HepG2 (cell line): ENCODE data around the gene TMEM107. TPM values are rescaled to one million over a fixed set of nuclear protein-coding genes. Genes with fewer than 3 reads are reported as not detected.
A peak's percentile ranks its signal among the peaks of the same experiment; 100 is the strongest.

Source experiments
- ATF7 ChIP-seq, 2 experiments: fragments of 450-650 bp in 1 of 2; sonication (generic) in 1 of 2; formaldehyde crosslinking in 1 of 2; IDR thresholded peaks; 2 replicates each; pipeline versions ENCODE4 v1.4.0 to v1.6.1; 2016 to 2020; ENCODE audit warnings: antibody characterized with exemption in 1 of 2, mild to moderate bottlenecking in 1 of 2, missing genetic modification reagents in 1 of 2
- KDM2A ChIP-seq: sonication (generic); formaldehyde crosslinking; IDR thresholded peaks from 2 replicates; pipeline ENCODE4 v1.4.0; 2020; ENCODE audit warnings: low read depth, missing genetic modification reagents, borderline replicate concordance
- NCOA1 ChIP-seq: sonication (generic); formaldehyde crosslinking; IDR thresholded peaks from 2 replicates; pipeline ENCODE4 v1.9.0; 2021; ENCODE audit warnings: missing genetic modification reagents
- NCOA2 ChIP-seq: sonication (generic); formaldehyde crosslinking; IDR thresholded peaks from 2 replicates; pipeline ENCODE4 v1.8.0; 2022; ENCODE audit warnings: inconsistent platforms
- RAD21 ChIP-seq: fragments of 450-650 bp; formaldehyde crosslinking; IDR thresholded peaks from 2 replicates; pipeline ENCODE4 v1.5.0; 2020; ENCODE audit warnings: mild to moderate bottlenecking
- RFX1 ChIP-seq: fragments of 450-650 bp; IDR thresholded peaks from 2 replicates; pipeline ENCODE4 v1.6.1; 2017
- ZNF460 ChIP-seq: sonication (generic); formaldehyde crosslinking; IDR thresholded peaks from 2 replicates; pipeline ENCODE4 v1.5.1; 2020; ENCODE audit warnings: missing genetic modification reagents, mild to moderate bottlenecking, borderline replicate concordance
- ZNF556 ChIP-seq: sonication (generic); formaldehyde crosslinking; IDR thresholded peaks from 2 replicates; pipeline ENCODE4 v1.4.0; 2020; ENCODE audit warnings: mild to moderate bottlenecking, missing genetic modification reagents, borderline replicate concordance
- ZNF558 ChIP-seq: sonication (generic); formaldehyde crosslinking; IDR thresholded peaks from 2 replicates; pipeline ENCODE4 v1.9.0; 2022; ENCODE audit warnings: mild to moderate bottlenecking, missing genetic modification reagents, borderline replicate concordance
- ZNF709 ChIP-seq: sonication (generic); formaldehyde crosslinking; IDR thresholded peaks from 2 replicates; pipeline ENCODE4 v1.5.0; 2020; ENCODE audit warnings: mild to moderate bottlenecking, missing genetic modification reagents
- polyA plus RNA-seq, 8 experiments: library from polyadenylated mRNA; depleted of rRNA in 3 of 8; stranded (reverse) in 7 of 8; unstranded in 1 of 8; fragments of >200 nt; fragmentation: Illumina TruSeq in 4 of 8; extraction: Trizol in 4 of 8; gene quantifications; 2 replicates each; pipeline versions ENCODE4 v1.2.1 to v1.2.3, GENCODE V29; 2011 to 2016; ENCODE audit warnings: low read depth in 4 of 8, missing spikeins in 1 of 8, mixed read lengths in 1 of 8; ENCODE audit not compliant: insufficient read depth in 1 of 8
- total RNA-seq, 5 experiments: library from RNA; depleted of rRNA; stranded (reverse); fragments of >200 nt; fragmentation: Illumina TruSeq; extraction: Trizol; gene quantifications; 2 replicates each; pipeline ENCODE4 v1.2.3, GENCODE V29; 2016; ENCODE audit warnings: low read depth in 1 of 5
- TF ChIP-seq, protein P1 (sequence below): sonication (generic); formaldehyde crosslinking; conservative IDR thresholded peaks from 2 replicates; pipeline ENCODE4 v1.4.0; 2020; ENCODE audit warnings: mild to moderate bottlenecking, missing genetic modification reagents, moderate library complexity
- TF ChIP-seq, protein P2 (sequence below): sonication (generic); formaldehyde crosslinking; IDR thresholded peaks from 2 replicates; pipeline ENCODE4 v1.5.0; 2020; ENCODE audit warnings: missing genetic modification reagents, mild to moderate bottlenecking, borderline replicate concordance
- TF ChIP-seq, protein P3 (sequence below): sonication (generic); formaldehyde crosslinking; IDR thresholded peaks from 2 replicates; pipeline ENCODE4 v1.8.0; 2022; ENCODE audit warnings: missing genetic modification reagents, mild to moderate bottlenecking, inconsistent platforms, borderline replicate concordance
- TF ChIP-seq, protein P4 (sequence below): sonication (generic); formaldehyde crosslinking; IDR thresholded peaks from 2 replicates; pipeline ENCODE4 v1.5.1; 2020; ENCODE audit warnings: missing genetic modification reagents, mild to moderate bottlenecking, borderline replicate concordance
- TF ChIP-seq, protein P5 (sequence below): fragments of 450-650 bp; IDR thresholded peaks from 2 replicates; pipeline ENCODE4 v1.6.1; 2017; ENCODE audit warnings: mild to moderate bottlenecking
- TF ChIP-seq, protein P6 (sequence below): IDR thresholded peaks from 2 replicates; pipeline ENCODE4 v1.6.1; 2012; ENCODE audit warnings: inconsistent platforms

The TMEM107 gene
- total and polyA plus RNA-seq, 2 of the 13 experiments (the other 11 are each of a cell fraction or from before 2014, with no cell fraction given) = 7.2 to 15.3 TPM

DNA sequence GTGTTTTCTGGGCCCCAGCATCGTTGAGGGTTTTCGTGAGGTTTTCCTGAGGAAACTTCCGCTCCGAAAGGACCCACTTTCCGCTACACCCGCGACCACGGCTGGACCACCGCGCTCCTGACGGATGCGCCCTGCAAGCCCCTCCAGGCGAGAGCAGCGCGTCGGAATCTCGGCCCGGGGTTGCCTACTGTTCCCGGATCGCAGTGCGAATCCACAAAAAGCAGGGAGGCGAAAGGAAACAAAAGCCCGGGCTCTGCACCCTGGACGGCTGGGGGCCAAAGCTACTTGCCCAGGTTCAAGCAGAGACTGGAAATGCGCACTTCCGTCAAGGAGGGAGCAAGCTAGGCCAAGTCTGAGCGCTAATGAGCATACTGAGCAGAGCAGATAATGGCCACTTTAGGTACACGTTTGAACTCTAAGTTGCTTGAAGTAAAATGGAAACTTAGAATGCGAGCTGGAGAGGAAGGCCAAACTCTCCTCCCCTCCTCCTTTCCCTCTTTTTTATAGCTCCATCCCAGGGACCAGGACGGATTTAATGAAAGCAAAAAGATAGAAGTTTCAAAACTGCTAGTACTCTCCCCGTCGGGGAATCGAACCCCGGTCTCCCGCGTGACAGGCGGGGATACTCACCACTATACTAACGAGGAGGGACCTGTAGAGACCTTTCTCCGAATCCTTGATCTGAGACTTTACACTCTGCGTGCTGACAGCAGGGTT lies 45.6 kb upstream of the TMEM107 start (continued):
- TF ChIP-seq, protein P1, sequence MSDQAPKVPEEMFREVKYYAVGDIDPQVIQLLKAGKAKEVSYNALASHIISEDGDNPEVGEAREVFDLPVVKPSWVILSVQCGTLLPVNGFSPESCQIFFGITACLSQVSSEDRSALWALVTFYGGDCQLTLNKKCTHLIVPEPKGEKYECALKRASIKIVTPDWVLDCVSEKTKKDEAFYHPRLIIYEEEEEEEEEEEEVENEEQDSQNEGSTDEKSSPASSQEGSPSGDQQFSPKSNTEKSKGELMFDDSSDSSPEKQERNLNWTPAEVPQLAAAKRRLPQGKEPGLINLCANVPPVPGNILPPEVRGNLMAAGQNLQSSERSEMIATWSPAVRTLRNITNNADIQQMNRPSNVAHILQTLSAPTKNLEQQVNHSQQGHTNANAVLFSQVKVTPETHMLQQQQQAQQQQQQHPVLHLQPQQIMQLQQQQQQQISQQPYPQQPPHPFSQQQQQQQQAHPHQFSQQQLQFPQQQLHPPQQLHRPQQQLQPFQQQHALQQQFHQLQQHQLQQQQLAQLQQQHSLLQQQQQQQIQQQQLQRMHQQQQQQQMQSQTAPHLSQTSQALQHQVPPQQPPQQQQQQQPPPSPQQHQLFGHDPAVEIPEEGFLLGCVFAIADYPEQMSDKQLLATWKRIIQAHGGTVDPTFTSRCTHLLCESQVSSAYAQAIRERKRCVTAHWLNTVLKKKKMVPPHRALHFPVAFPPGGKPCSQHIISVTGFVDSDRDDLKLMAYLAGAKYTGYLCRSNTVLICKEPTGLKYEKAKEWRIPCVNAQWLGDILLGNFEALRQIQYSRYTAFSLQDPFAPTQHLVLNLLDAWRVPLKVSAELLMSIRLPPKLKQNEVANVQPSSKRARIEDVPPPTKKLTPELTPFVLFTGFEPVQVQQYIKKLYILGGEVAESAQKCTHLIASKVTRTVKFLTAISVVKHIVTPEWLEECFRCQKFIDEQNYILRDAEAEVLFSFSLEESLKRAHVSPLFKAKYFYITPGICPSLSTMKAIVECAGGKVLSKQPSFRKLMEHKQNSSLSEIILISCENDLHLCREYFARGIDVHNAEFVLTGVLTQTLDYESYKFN (CRISPR knock-in tag) = no peak
- TF ChIP-seq NCOA2 (CRISPR knock-in tag) = peak; percentile 48; the same call in 1 of the 2 replicates
- TF ChIP-seq KDM2A (CRISPR knock-in tag) = no peak; the same call in 1 of the 2 replicates
- TF ChIP-seq ZNF709 (CRISPR knock-in tag) = no peak
- TF ChIP-seq, protein P2, sequence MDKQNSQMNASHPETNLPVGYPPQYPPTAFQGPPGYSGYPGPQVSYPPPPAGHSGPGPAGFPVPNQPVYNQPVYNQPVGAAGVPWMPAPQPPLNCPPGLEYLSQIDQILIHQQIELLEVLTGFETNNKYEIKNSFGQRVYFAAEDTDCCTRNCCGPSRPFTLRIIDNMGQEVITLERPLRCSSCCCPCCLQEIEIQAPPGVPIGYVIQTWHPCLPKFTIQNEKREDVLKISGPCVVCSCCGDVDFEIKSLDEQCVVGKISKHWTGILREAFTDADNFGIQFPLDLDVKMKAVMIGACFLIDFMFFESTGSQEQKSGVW (CRISPR knock-in tag) = no peak
- TF ChIP-seq ATF7 (IDR thresholded peaks at IDR 0.05) = no peak
- TF ChIP-seq ATF7 (CRISPR knock-in tag; IDR thresholded peaks at IDR 0.05) = no peak
- TF ChIP-seq ZNF556 (CRISPR knock-in tag) = 0 out of 2 replicates have a peak, but pooled peaks have one; percentile 22
- no peak for TF ChIP-seq ZNF460 (CRISPR knock-in tag)
- no peak for TF ChIP-seq RFX1
- TF ChIP-seq ZNF558 (CRISPR knock-in tag) = peak; percentile 10; the same call in 1 of the 2 replicates
- 0 out of 2 replicates have a peak, but pooled peaks have one; percentile 31 for TF ChIP-seq NCOA1 (CRISPR knock-in tag)
- TF ChIP-seq, protein P3, sequence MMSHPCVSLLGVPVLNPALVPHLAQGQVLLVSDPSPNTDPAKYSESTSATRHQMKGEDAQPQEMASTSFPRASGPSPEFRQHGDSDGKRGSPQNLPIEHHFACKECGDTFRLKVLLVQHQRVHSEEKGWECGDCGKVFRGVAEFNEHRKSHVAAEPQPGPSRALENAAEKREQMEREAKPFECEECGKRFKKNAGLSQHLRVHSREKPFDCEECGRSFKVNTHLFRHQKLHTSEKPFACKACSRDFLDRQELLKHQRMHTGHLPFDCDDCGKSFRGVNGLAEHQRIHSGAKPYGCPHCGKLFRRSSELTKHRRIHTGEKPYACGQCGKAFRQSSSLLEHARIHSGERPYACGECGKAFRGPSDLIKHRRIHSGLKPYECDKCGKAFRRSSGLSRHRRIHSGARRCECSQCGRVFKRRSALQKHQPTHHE (CRISPR knock-in tag) = peak; percentile 27
- TF ChIP-seq, protein P4, sequence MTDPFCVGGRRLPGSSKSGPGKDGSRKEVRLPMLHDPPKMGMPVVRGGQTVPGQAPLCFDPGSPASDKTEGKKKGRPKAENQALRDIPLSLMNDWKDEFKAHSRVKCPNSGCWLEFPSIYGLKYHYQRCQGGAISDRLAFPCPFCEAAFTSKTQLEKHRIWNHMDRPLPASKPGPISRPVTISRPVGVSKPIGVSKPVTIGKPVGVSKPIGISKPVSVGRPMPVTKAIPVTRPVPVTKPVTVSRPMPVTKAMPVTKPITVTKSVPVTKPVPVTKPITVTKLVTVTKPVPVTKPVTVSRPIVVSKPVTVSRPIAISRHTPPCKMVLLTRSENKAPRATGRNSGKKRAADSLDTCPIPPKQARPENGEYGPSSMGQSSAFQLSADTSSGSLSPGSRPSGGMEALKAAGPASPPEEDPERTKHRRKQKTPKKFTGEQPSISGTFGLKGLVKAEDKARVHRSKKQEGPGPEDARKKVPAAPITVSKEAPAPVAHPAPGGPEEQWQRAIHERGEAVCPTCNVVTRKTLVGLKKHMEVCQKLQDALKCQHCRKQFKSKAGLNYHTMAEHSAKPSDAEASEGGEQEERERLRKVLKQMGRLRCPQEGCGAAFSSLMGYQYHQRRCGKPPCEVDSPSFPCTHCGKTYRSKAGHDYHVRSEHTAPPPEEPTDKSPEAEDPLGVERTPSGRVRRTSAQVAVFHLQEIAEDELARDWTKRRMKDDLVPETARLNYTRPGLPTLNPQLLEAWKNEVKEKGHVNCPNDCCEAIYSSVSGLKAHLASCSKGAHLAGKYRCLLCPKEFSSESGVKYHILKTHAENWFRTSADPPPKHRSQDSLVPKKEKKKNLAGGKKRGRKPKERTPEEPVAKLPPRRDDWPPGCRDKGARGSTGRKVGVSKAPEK (CRISPR knock-in tag) = no peak
- TF ChIP-seq, protein P5, sequence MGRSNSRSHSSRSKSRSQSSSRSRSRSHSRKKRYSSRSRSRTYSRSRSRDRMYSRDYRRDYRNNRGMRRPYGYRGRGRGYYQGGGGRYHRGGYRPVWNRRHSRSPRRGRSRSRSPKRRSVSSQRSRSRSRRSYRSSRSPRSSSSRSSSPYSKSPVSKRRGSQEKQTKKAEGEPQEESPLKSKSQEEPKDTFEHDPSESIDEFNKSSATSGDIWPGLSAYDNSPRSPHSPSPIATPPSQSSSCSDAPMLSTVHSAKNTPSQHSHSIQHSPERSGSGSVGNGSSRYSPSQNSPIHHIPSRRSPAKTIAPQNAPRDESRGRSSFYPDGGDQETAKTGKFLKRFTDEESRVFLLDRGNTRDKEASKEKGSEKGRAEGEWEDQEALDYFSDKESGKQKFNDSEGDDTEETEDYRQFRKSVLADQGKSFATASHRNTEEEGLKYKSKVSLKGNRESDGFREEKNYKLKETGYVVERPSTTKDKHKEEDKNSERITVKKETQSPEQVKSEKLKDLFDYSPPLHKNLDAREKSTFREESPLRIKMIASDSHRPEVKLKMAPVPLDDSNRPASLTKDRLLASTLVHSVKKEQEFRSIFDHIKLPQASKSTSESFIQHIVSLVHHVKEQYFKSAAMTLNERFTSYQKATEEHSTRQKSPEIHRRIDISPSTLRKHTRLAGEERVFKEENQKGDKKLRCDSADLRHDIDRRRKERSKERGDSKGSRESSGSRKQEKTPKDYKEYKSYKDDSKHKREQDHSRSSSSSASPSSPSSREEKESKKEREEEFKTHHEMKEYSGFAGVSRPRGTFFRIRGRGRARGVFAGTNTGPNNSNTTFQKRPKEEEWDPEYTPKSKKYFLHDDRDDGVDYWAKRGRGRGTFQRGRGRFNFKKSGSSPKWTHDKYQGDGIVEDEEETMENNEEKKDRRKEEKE = no peak
- TF ChIP-seq RAD21 (CRISPR knock-in tag) = no peak
- TF ChIP-seq, protein P6, sequence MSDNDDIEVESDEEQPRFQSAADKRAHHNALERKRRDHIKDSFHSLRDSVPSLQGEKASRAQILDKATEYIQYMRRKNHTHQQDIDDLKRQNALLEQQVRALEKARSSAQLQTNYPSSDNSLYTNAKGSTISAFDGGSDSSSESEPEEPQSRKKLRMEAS = peak; percentile 52; the same call in 1 of the 2 replicates
